ENCODE results near the gene DHRS3. TPM values are rescaled to one million over a fixed set of nuclear protein-coding genes. Genes with fewer than 3 reads are reported as not detected.
A peak's percentile ranks its signal among the peaks of the same experiment; 100 is the strongest.

Gene DHRS3
- total and polyA plus RNA-seq, 2 of the 13 experiments (the other 11 are each of a cell fraction or from before 2014, with no cell fraction given), result 48.5 to 90.5 TPM

- peak; percentile 51; the same call in 1 of the 2 replicates for TF ChIP-seq SMC3 (IDR thresholded peaks at IDR 0.05; ENCODE audit: low read length)
- TF ChIP-seq ZNF761 (CRISPR knock-in tag; conservative IDR thresholded peaks at IDR 0.05), result no peak
- TF ChIP-seq ZNF367 (CRISPR knock-in tag; IDR thresholded peaks at IDR 0.05; ENCODE audit: borderline replicate concordance), result no peak
- 0 out of 2 replicates have a peak, but pooled peaks have one; percentile 16 for TF ChIP-seq RAD21 (CRISPR knock-in tag; IDR thresholded peaks at IDR 0.05)
- TF ChIP-seq ZBTB33 (CRISPR knock-in tag; IDR thresholded peaks at IDR 0.05), result 0 out of 2 replicates have a peak, but pooled peaks have one; percentile 32
- TF ChIP-seq ZNF331 (CRISPR knock-in tag; IDR thresholded peaks at IDR 0.05), result peak; percentile 40; the same call in 1 of the 2 replicates
- TF ChIP-seq ZIK1 (CRISPR knock-in tag; IDR thresholded peaks at IDR 0.05; ENCODE audit: borderline replicate concordance, low read depth), result peak; percentile 74; the same call in 1 of the 2 replicates
- peak; percentile 91 for TF ChIP-seq MED8 (CRISPR knock-in tag; IDR thresholded peaks at IDR 0.05; ENCODE audit: insufficient replicate concordance)
- peak; percentile 99 for TF ChIP-seq NCOR1 (IDR thresholded peaks at IDR 0.05; ENCODE audit: borderline replicate concordance, low read length)
- TF ChIP-seq TAF15 (IDR thresholded peaks at IDR 0.05; ENCODE audit: low read depth, low read length, poor library complexity, severe bottlenecking), result no peak
- no peak for TF ChIP-seq MYC (CRISPR knock-in tag; IDR thresholded peaks at IDR 0.05; ENCODE audit: borderline replicate concordance)
- TF ChIP-seq AGO2 (optimal IDR thresholded peaks at IDR 0.05; ENCODE audit: low read depth, low read length), result no peak
- 0 out of 2 replicates have a peak, but pooled peaks have one; percentile 71 for TF ChIP-seq KLF11 (CRISPR knock-in tag; IDR thresholded peaks at IDR 0.05)
- no peak for TF ChIP-seq ZNF839 (CRISPR knock-in tag; IDR thresholded peaks at IDR 0.05; ENCODE audit: borderline replicate concordance)
- peak; percentile 94 for TF ChIP-seq RARA (CRISPR knock-in tag; IDR thresholded peaks at IDR 0.05)
- TF ChIP-seq TERF1 (CRISPR knock-in tag; IDR thresholded peaks at IDR 0.05), result no peak
- TF ChIP-seq TCF7 (IDR thresholded peaks at IDR 0.05; ENCODE audit: low read depth), result peak; percentile 47; the same call in 1 of the 2 replicates
- TF ChIP-seq ZNF180 (CRISPR knock-in tag; IDR thresholded peaks at IDR 0.05; ENCODE audit: borderline replicate concordance, low read depth), result no peak
- no peak for TF ChIP-seq EZH2 (conservative IDR thresholded peaks at IDR 0.05; ENCODE audit: low read depth, low read length)
- TF ChIP-seq RBM22 (optimal IDR thresholded peaks at IDR 0.05; ENCODE audit: low read length), result no peak
- TF ChIP-seq MIER2 (CRISPR knock-in tag; IDR thresholded peaks at IDR 0.05), result 0 out of 2 replicates have a peak, but pooled peaks have one; percentile 23
- no peak for TF ChIP-seq MATR3 (CRISPR knock-in tag; IDR thresholded peaks at IDR 0.05)
- TF ChIP-seq ZNF577 (CRISPR knock-in tag; IDR thresholded peaks at IDR 0.05; ENCODE audit: borderline replicate concordance, low read depth), result no peak
- no peak for TF ChIP-seq NR3C1 (CRISPR knock-in tag; IDR thresholded peaks at IDR 0.05)
- TF ChIP-seq NFIC (IDR thresholded peaks at IDR 0.05; ENCODE audit: low read length), result peak; percentile 92
- no peak for TF ChIP-seq TEAD3 (CRISPR knock-in tag; optimal IDR thresholded peaks at IDR 0.05; ENCODE audit: borderline replicate concordance)
- TF ChIP-seq CENPBD1 (CRISPR knock-in tag; IDR thresholded peaks at IDR 0.05; ENCODE audit: borderline replicate concordance, low read depth), result no peak
- TF ChIP-seq ATF7-NPFF (CRISPR knock-in tag; IDR thresholded peaks at IDR 0.05; ENCODE audit: low read depth), result no peak
These were observed 92.5 kb downstream of the DHRS3 start (continued) for GRCh38 chr1:12525311-12526181.
